Prostate gland (tissue), 2 donors: ENCODE measurements around the gene TCF12.

Source experiments
- CTCF ChIP-seq, 4 experiments: fragments of 200-600 bp in 2 of 4; fragments of 450-650 bp in 2 of 4; sonication (generic) in 2 of 4; IDR thresholded peaks; 1 replicate in 3 of 4; 2 replicates in 1 of 4; pipeline ENCODE4 v1.5.1; 2016 to 2019; ENCODE audit warnings: antibody characterized with exemption in 4 of 4, mild to moderate bottlenecking in 2 of 4, moderate library complexity in 2 of 4
- POLR2AphosphoS5 ChIP-seq: sonication (generic); formaldehyde crosslinking; IDR thresholded peaks from one replicate; pipeline ENCODE4 v1.6.1; 2017; ENCODE audit warnings: antibody characterized with exemption

GRCh38 chr15:56996093-56996492 lies 77.6 kb downstream of the TCF12 start:
- TF ChIP-seq POLR2AphosphoS5, result no peak
- TF ChIP-seq CTCF (IDR thresholded peaks at IDR 0.05), result no peak
